Measurements from ENCODE around the gene LEMD1.

LEMD1 gene

DNA sequence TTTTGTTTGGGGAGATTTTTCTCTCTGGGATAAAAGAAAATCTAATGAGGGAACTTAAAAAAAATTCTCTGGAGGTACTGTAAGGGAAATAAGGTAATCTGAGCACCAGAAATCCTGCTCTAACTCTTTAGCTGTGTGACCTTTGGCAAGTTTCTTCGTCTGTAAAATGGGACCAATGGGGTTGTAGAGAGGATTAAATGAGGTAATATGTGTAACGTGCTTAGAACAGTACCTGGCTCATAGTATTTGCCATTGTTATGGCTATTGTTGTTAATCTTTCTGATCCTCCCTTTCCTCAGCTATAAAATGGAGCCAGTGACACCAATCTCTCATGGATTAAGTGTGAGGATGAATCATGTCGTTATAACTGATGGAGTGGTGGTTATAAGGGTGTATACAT is 64.3 kb downstream of the LEMD1 start:
- TF ChIP-seq, protein P1, sequence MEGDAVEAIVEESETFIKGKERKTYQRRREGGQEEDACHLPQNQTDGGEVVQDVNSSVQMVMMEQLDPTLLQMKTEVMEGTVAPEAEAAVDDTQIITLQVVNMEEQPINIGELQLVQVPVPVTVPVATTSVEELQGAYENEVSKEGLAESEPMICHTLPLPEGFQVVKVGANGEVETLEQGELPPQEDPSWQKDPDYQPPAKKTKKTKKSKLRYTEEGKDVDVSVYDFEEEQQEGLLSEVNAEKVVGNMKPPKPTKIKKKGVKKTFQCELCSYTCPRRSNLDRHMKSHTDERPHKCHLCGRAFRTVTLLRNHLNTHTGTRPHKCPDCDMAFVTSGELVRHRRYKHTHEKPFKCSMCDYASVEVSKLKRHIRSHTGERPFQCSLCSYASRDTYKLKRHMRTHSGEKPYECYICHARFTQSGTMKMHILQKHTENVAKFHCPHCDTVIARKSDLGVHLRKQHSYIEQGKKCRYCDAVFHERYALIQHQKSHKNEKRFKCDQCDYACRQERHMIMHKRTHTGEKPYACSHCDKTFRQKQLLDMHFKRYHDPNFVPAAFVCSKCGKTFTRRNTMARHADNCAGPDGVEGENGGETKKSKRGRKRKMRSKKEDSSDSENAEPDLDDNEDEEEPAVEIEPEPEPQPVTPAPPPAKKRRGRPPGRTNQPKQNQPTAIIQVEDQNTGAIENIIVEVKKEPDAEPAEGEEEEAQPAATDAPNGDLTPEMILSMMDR (IDR thresholded peaks at IDR 0.05; ENCODE audit: borderline replicate concordance, control extremely low read depth, extremely low read depth, insufficient read depth, missing control alignments) = no peak
- DNase-seq (ENCODE audit: low spot score) = no peak
- in situ Hi-C loops (cut with MboI; ENCODE audit: low sequenced_read_pairs, unreplicated experiment) = loop anchor here (10.0 kb wide), 1 partner anchor 127 kb away; no protein-coding TSS in a partner anchor

DNA sequence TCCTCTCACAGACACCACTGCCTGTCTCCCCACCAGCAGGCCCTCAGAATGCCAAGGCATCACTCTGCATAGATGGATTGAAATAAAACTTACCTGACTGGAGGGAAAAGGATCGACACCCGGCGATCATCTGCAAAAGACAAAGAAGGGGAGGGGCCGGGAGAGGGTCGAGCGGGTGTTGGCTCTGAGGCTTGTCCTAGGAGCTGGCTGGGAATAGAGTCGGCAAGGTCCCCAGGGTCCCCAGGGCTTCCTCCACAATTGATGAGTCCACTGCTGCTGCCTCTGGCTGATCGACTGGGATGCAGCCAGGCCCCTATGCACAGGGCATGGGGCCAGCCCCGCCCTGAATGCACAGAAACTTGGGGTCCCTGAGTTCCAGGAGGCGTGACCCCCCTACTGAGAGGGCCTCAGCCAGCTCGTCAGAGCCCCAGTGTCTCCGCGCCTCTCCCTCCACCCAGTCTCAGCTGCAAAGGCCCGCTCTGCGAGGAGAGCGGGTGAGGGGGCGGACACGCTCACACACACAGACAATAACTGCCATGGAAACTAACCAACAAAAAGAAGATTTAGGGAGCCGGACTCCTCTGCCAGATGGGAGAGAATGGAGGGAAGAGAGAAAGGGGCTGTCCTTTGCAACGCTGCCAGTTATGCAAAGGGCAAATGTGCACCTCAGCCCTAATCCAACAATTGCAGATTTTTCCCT is 65.3 kb downstream of the LEMD1 start, which contains the start of gene KLHDC8A:
TSS of gene KLHDC8A (minus strand) at position 483 of the 700 bp plus-strand sequence. CDS start 13,318 bp downstream, outside the sequence.
- no peak for DNase-seq (ENCODE audit: low spot score)
- TF ChIP-seq, protein P1 (IDR thresholded peaks at IDR 0.05; ENCODE audit: borderline replicate concordance, control extremely low read depth, extremely low read depth, insufficient read depth, missing control alignments) = no peak
- in situ Hi-C loops (cut with MboI; ENCODE audit: low sequenced_read_pairs, unreplicated experiment) = loop anchor here (10.0 kb wide), 1 partner anchor 128 kb away; no protein-coding TSS in a partner anchor

DNA sequence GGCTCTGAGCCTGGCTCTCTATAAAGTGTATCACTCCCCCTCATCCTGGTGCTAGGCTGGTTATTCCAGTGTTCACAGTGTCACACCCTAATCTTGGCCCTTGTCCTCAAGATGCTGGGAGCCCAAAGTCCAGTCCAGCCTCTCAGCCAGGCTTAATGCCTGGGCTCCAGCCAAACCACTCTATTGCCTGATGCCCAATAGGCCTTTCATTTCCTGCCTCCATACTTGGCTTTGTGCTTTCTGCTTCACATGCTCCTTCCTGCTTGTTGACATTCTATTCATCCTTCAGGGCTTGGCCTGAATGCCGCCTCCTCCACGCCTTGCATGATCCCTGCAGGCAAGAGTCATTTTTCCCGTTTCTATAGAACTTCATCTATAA is 66.8 kb downstream of the LEMD1 start:
- in situ Hi-C loops (cut with MboI; ENCODE audit: low sequenced_read_pairs, unreplicated experiment) = loop anchor here (10.0 kb wide), 1 partner anchor 130 kb away; no protein-coding TSS in a partner anchor
- TF ChIP-seq, protein P1 (IDR thresholded peaks at IDR 0.05; ENCODE audit: borderline replicate concordance, control extremely low read depth, extremely low read depth, insufficient read depth, missing control alignments) = no peak
- no peak for DNase-seq (ENCODE audit: low spot score)

DNA sequence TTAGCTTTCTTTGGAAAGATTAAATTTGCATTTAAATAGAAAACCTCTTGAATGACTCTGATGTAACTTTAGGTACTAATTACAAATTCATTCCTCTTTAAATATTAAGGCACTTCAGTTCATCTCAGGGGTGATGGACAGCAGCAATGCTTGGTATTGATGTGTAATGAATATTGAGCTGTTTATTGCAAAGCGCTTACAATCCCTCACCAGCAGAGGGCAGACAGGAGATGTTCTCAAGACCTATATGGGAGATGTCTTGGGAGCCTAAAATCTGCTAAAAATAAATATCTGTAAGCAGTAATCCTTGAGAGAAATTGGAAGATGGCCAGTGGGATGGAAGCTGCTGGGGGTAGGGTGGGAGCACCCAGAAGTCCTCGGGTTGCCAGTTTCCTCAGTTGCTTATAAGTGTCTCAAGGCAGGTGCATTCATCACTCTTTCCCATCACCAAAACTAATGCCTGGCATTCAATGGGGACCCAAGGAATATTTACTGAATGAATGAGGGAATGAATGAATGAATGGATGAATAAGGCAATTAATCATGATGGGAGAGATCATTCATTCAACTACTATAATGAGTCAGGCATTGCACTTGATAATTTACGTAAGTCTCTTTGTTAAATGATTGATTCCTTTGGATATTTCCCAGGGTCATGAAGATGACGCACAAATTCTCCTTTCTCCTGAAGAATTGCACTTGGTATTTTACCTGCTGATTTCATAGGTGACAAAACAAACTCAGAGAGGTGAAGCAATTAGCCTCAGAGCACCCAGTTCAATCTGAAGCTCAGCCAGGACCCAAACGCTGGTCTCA is 67.4 kb downstream of the LEMD1 start:
- DNase-seq (ENCODE audit: low spot score) = peak; percentile 72
- in situ Hi-C loops (cut with MboI; ENCODE audit: low sequenced_read_pairs, unreplicated experiment) = loop anchor here (10.0 kb wide), 1 partner anchor 130 kb away; no protein-coding TSS in a partner anchor

DNA sequence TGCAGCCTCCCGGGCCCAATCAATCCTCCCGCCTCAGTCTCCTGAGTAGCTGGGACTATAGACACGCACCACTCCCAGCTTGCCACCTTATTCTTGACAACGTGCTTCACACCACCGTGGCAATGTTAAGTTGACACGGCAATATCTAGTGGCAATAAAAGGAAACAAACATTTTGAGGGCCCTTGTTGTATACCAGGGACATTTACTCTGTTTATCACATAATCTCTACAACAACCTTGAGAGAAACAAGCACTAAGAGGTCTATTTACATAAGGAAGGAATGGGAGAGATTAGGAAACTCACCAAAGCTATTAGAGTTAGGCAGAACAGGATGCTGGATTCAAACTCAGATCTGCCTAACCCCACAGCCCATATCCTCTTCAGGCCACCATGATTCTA is 68.2 kb downstream of the LEMD1 start:
- DNase-seq (ENCODE audit: low spot score) = no peak
- in situ Hi-C loops (cut with MboI; ENCODE audit: low sequenced_read_pairs, unreplicated experiment) = loop anchor here (10.0 kb wide), 1 partner anchor 131 kb away; no protein-coding TSS in a partner anchor
- TF ChIP-seq, protein P1 (IDR thresholded peaks at IDR 0.05; ENCODE audit: borderline replicate concordance, control extremely low read depth, extremely low read depth, insufficient read depth, missing control alignments) = no peak

More for the DNA sequence above, 67.4 kb downstream of the LEMD1 start:
- TF ChIP-seq, protein P1 (IDR thresholded peaks at IDR 0.05; ENCODE audit: borderline replicate concordance, control extremely low read depth, extremely low read depth, insufficient read depth, missing control alignments) = peak; percentile 71

DNA sequence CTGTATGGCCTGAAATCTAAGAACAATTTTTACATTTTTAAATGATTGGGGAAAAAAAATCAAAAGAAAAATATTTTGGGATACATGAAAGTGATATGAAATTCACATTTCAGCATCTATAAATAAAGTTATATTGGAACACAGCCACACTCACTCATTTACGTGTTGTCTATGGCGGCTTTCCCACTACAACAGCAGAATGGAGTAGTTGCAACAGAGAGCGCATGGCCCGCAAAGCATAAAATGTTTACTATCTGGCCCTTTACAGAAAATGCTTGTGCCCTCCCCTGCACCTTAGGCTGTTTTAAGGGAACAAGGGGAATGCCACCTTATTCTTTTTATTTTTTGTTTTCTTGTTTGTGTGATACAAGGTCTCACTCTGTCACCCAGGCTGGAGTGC is 68.7 kb downstream of the LEMD1 start:
- in situ Hi-C loops (cut with MboI; ENCODE audit: low sequenced_read_pairs, unreplicated experiment) = loop anchor here (10.0 kb wide), 1 partner anchor 132 kb away; no protein-coding TSS in a partner anchor
- DNase-seq (ENCODE audit: low spot score) = no peak

More for the DNA sequence above, 68.7 kb downstream of the LEMD1 start:
- TF ChIP-seq, protein P1 (IDR thresholded peaks at IDR 0.05; ENCODE audit: borderline replicate concordance, control extremely low read depth, extremely low read depth, insufficient read depth, missing control alignments) = no peak

Measured in GM13976 (cell line).